Endothelial cell of hepatic sinusoid (primary cell): ENCODE measurements around the gene PLET1.

ENCODE experiments used
- in situ Hi-C: cut with HindIII; loops from 2 replicates; pipeline ENCODE4 v1.10.0; 2017; ENCODE audit warnings: low sequenced_read_pairs

PLET1 gene

GRCh38 chr11:112285841-112286311 lies 25.2 kb upstream of the PLET1 start:
- in situ Hi-C loops, result loop anchor here (5.0 kb wide), 1 partner anchor 59 kb away; the partner anchor contains the start of gene PTS

GRCh38 chr11:112281726-112282125 lies 21.1 kb upstream of the PLET1 start:
- in situ Hi-C loops, result no loop called here

DNA sequence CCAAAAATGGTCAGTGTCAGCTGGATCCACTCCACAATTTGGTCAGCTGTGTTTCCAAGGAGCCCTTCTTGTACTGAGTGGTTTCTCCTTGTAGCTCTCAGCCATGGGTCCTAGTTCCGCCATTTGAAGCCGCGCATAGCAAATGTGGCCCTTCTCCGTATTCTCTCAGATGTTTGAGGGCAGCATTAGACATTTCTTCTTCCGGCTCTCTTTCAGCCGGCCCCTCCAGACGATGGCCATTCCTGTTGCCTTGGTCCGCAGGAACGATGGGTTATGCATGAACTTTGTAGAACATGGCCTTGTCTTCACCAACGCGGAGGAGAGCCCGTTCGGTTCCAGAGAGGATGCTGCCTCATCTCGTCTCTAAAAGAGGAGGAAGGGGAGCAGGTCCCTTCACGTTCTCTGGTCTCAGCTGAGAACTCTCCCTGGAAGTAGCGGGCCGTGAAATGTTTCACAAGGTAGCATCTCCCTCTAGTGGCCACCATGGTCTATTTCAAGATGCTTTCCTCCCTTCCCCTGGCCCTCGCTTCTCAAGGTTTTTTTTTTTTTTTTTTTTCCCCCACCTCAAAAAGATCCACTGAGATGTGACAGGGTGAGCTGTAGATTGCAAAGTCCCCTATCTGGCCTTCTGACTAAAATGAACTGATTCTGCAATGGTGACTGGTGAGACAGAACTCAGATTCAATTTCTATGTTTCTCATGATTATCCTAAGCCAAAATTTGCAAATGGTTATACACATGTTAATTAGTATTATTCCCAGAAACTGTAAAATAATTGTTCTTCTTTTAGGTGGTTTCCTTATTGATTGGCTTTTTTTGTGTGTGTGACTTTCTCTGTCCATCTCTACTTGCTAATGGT lies 19.8 kb upstream of the PLET1 start:
- in situ Hi-C loops, result no loop called here

- in situ Hi-C loops, result no loop called here
Observed at GRCh38 chr11:112279901-112280267, 19.2 kb upstream of the PLET1 start.

- in situ Hi-C loops, result no loop called here
Observed at GRCh38 chr11:112278803-112279202, 18.1 kb upstream of the PLET1 start.

DNA sequence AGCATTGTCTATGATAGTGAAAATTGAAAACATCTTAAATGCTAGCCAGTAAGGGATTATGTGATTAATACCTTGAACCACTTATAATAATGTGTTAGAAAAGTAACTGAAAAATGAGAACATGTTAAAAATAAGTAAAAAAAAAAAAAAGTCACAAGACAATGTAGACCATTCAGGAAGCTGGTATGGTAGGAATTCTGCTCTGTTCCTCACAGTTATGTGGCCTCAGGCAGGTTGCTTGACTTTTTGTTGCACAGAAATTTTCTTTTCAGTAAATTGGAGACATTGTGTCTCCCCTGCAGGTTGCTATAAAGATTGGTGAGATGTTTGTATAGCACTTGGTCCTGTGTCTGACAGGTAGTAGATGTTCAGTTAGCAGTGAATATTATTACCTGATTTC lies 17.3 kb upstream of the PLET1 start:
- in situ Hi-C loops, result no loop called here

GRCh38 chr11:112277029-112277428 lies 16.4 kb upstream of the PLET1 start:
- in situ Hi-C loops, result no loop called here

- in situ Hi-C loops, result no loop called here
Observed at GRCh38 chr11:112274007-112274783, 13.5 kb upstream of the PLET1 start.

DNA sequence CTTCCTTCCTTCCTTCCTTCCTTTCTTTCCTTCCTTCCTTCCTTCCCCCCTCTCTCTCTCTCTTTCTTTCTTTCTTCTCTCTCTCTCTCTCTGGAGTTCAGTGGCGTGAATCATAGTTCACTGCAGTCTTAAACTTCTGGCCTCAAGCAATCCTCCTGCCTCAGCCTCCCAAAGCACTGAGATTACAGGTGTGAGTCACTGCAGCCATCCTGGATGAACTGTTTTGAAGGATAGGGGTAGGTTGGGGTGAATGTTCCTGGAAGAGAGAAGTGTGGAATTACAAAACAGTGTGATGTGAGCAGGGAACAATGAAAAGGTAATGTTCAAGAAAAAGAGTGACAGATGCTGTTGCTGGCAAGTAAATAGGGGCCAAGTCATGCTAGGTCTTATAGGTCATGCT lies 12.4 kb upstream of the PLET1 start:
- in situ Hi-C loops, result no loop called here

- in situ Hi-C loops, result no loop called here
Observed at GRCh38 chr11:112271242-112271641, 10.6 kb upstream of the PLET1 start.

- in situ Hi-C loops, result no loop called here
Observed at GRCh38 chr11:112270551-112271180, 10.0 kb upstream of the PLET1 start.

GRCh38 chr11:112269139-112269538 lies 8.5 kb upstream of the PLET1 start:
- in situ Hi-C loops, result no loop called here

DNA sequence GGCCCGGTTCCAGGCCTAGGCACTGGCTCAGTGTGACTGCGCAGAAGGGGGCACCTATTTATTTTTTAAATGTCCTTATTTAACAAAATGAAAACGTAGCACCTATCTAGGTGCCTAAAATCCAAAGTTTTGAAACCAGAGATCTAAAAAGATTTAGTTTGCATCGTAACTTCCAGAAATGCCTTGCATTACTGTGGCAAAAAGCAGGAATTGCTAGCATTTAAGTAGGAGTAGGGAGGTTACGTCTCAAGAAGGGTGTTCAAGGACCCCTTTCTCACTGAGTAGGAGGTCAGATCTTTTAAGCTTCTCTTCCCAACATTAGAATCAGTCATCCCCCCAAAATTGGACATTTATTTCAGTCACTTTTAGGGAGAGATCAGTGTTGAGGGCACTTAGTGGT lies 7.7 kb upstream of the PLET1 start:
- in situ Hi-C loops, result no loop called here

DNA sequence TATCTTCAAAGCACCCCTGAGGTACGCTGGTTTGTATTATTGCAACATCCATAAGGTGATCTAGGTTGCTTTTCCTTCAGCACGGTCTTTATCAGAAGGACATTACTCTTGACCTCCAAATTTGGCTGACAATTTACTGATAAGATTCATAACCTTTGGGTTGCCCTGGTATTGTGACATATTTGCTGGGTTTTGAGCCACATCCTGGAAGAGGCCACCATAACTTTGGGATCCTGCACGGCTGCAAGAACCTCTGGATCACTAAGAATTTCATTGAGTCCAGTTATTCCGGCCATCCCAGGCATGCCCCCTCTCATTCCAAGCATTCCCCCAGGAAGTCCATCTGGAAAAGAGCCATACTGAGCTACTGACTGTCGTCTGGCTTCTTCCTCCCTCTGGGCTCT lies 6.5 kb upstream of the PLET1 start:
- in situ Hi-C loops, result no loop called here

DNA sequence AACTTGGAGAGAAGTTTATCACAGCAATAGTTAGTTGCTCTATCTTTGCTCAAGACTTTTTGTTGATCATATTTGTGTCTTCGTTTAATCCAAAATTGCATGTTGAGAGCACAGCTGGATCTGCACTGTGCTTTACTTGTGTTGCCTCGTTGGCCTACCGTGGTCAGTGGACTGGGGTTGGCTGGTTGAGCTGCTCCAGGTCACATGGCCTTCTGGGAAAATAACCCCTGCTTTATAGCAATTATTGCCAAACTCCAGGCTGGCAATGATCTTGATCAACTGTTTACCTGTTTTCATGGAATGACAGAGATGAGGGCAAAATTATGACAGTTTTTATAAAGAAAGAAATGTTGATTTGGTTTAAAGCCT lies 5.7 kb upstream of the PLET1 start:
- in situ Hi-C loops, result no loop called here

- in situ Hi-C loops, result no loop called here
Observed at GRCh38 chr11:112265659-112266409, 5.2 kb upstream of the PLET1 start.

- in situ Hi-C loops, result no loop called here
Observed at GRCh38 chr11:112255067-112255720, 5.5 kb downstream of the PLET1 start.

- in situ Hi-C loops, result no loop called here
Observed at GRCh38 chr11:112253605-112254242, 6.9 kb downstream of the PLET1 start.

- in situ Hi-C loops, result no loop called here
Observed at GRCh38 chr11:112249871-112250610, 10.6 kb downstream of the PLET1 start.
